ENCODE results near the gene TRPM5. TPM values are rescaled to one million over a fixed set of nuclear protein-coding genes. Genes with fewer than 3 reads are reported as not detected.

TRPM5 gene
- total and polyA plus RNA-seq, 2 experiments from 2014 or later: not detected

DNA sequence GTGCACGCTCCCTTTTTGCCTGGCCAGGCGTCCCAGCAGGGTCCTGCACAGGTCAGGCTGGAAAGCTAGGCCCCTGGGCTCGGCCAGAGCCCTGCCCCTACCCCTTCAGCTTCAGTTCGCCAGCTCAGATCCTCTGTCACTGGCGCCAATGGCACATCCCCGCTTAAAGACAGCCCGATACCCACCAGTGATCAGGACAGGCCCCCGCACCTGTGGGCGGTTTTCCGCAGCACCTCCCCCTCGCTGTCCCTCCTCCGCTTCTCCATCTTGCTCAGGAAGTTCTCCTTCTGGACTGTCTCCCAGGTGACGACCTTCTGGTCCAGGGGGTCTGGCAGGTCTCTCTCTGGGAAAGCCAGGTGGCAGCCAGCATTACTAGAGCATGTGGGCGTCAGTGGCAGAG lies 37.9 kb downstream of the TRPM5 start:
- peaks cover 9% of the 10 kb centered on the region; the same call in 2 of the 3 replicates for H3K36me3 Mint-ChIP-seq (ENCODE audit: low read depth)
- H3K4me1 Mint-ChIP-seq: peaks cover 1% of the 10 kb centered on the region; the same call in 1 of the 3 replicates
- ATAC-seq (no peak), DNase-seq (ENCODE audit: low spot score) (no peak)
- H3K27ac ChIP-seq (ENCODE audit: low read depth): no peak overlapping the region
- H3K4me3 ChIP-seq: no peak overlapping the region
- H3K36me3 ChIP-seq (ENCODE audit: insufficient read depth): no peaks in the 10 kb centered on the region
- no peaks in the 10 kb centered on the region for H3F3A ChIP-seq (replicated peaks; ENCODE audit: low read depth)
- peaks cover 10% of the 10 kb centered on the region for H3K27me3 Mint-ChIP-seq (ENCODE audit: insufficient read depth, low read depth, poor library complexity)
- H3K27ac Mint-ChIP-seq: no peak overlapping the region
- H4K20me1 ChIP-seq (replicated peaks; ENCODE audit: insufficient read depth): no peaks in the 10 kb centered on the region
- peaks cover 4% of the 10 kb centered on the region; the same call in 1 of the 2 replicates for H3K4me1 ChIP-seq (ENCODE audit: insufficient read depth)
- no peak overlapping the region for H2AFZ ChIP-seq
- H3K27me3 ChIP-seq (ENCODE audit: insufficient read depth): no peaks in the 10 kb centered on the region
- no peaks in the 10 kb centered on the region for H3K9me2 ChIP-seq (ENCODE audit: insufficient read depth)
- H3K79me2 ChIP-seq (replicated peaks; ENCODE audit: insufficient read depth): peaks cover 5% of the 10 kb centered on the region
- no peak for TF ChIP-seq NANOG (IDR thresholded peaks at IDR 0.05; ENCODE audit: borderline replicate concordance)
- no peak for TF ChIP-seq EZH2phosphoT487 (IDR thresholded peaks at IDR 0.05; ENCODE audit: unreplicated experiment)
- TF ChIP-seq, protein P1, sequence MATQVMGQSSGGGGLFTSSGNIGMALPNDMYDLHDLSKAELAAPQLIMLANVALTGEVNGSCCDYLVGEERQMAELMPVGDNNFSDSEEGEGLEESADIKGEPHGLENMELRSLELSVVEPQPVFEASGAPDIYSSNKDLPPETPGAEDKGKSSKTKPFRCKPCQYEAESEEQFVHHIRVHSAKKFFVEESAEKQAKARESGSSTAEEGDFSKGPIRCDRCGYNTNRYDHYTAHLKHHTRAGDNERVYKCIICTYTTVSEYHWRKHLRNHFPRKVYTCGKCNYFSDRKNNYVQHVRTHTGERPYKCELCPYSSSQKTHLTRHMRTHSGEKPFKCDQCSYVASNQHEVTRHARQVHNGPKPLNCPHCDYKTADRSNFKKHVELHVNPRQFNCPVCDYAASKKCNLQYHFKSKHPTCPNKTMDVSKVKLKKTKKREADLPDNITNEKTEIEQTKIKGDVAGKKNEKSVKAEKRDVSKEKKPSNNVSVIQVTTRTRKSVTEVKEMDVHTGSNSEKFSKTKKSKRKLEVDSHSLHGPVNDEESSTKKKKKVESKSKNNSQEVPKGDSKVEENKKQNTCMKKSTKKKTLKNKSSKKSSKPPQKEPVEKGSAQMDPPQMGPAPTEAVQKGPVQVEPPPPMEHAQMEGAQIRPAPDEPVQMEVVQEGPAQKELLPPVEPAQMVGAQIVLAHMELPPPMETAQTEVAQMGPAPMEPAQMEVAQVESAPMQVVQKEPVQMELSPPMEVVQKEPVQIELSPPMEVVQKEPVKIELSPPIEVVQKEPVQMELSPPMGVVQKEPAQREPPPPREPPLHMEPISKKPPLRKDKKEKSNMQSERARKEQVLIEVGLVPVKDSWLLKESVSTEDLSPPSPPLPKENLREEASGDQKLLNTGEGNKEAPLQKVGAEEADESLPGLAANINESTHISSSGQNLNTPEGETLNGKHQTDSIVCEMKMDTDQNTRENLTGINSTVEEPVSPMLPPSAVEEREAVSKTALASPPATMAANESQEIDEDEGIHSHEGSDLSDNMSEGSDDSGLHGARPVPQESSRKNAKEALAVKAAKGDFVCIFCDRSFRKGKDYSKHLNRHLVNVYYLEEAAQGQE (IDR thresholded peaks at IDR 0.05; ENCODE audit: unreplicated experiment): no peak
- no peak for TF ChIP-seq CREB1 (CRISPR knock-in tag; IDR thresholded peaks at IDR 0.05; ENCODE audit: low read depth)
- TF ChIP-seq, protein P2, sequence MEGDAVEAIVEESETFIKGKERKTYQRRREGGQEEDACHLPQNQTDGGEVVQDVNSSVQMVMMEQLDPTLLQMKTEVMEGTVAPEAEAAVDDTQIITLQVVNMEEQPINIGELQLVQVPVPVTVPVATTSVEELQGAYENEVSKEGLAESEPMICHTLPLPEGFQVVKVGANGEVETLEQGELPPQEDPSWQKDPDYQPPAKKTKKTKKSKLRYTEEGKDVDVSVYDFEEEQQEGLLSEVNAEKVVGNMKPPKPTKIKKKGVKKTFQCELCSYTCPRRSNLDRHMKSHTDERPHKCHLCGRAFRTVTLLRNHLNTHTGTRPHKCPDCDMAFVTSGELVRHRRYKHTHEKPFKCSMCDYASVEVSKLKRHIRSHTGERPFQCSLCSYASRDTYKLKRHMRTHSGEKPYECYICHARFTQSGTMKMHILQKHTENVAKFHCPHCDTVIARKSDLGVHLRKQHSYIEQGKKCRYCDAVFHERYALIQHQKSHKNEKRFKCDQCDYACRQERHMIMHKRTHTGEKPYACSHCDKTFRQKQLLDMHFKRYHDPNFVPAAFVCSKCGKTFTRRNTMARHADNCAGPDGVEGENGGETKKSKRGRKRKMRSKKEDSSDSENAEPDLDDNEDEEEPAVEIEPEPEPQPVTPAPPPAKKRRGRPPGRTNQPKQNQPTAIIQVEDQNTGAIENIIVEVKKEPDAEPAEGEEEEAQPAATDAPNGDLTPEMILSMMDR (conservative IDR thresholded peaks at IDR 0.05; ENCODE audit: low read depth in 2 of 2): no peak
- TF ChIP-seq EZH2 (IDR thresholded peaks at IDR 0.05; ENCODE audit: low read depth, unreplicated experiment): no peak
- TF ChIP-seq ZNF331 (CRISPR knock-in tag; IDR thresholded peaks at IDR 0.05; ENCODE audit: low read depth): no peak
- TF ChIP-seq JUNB (IDR thresholded peaks at IDR 0.05; ENCODE audit: unreplicated experiment): no peak
- TF ChIP-seq, protein P3, sequence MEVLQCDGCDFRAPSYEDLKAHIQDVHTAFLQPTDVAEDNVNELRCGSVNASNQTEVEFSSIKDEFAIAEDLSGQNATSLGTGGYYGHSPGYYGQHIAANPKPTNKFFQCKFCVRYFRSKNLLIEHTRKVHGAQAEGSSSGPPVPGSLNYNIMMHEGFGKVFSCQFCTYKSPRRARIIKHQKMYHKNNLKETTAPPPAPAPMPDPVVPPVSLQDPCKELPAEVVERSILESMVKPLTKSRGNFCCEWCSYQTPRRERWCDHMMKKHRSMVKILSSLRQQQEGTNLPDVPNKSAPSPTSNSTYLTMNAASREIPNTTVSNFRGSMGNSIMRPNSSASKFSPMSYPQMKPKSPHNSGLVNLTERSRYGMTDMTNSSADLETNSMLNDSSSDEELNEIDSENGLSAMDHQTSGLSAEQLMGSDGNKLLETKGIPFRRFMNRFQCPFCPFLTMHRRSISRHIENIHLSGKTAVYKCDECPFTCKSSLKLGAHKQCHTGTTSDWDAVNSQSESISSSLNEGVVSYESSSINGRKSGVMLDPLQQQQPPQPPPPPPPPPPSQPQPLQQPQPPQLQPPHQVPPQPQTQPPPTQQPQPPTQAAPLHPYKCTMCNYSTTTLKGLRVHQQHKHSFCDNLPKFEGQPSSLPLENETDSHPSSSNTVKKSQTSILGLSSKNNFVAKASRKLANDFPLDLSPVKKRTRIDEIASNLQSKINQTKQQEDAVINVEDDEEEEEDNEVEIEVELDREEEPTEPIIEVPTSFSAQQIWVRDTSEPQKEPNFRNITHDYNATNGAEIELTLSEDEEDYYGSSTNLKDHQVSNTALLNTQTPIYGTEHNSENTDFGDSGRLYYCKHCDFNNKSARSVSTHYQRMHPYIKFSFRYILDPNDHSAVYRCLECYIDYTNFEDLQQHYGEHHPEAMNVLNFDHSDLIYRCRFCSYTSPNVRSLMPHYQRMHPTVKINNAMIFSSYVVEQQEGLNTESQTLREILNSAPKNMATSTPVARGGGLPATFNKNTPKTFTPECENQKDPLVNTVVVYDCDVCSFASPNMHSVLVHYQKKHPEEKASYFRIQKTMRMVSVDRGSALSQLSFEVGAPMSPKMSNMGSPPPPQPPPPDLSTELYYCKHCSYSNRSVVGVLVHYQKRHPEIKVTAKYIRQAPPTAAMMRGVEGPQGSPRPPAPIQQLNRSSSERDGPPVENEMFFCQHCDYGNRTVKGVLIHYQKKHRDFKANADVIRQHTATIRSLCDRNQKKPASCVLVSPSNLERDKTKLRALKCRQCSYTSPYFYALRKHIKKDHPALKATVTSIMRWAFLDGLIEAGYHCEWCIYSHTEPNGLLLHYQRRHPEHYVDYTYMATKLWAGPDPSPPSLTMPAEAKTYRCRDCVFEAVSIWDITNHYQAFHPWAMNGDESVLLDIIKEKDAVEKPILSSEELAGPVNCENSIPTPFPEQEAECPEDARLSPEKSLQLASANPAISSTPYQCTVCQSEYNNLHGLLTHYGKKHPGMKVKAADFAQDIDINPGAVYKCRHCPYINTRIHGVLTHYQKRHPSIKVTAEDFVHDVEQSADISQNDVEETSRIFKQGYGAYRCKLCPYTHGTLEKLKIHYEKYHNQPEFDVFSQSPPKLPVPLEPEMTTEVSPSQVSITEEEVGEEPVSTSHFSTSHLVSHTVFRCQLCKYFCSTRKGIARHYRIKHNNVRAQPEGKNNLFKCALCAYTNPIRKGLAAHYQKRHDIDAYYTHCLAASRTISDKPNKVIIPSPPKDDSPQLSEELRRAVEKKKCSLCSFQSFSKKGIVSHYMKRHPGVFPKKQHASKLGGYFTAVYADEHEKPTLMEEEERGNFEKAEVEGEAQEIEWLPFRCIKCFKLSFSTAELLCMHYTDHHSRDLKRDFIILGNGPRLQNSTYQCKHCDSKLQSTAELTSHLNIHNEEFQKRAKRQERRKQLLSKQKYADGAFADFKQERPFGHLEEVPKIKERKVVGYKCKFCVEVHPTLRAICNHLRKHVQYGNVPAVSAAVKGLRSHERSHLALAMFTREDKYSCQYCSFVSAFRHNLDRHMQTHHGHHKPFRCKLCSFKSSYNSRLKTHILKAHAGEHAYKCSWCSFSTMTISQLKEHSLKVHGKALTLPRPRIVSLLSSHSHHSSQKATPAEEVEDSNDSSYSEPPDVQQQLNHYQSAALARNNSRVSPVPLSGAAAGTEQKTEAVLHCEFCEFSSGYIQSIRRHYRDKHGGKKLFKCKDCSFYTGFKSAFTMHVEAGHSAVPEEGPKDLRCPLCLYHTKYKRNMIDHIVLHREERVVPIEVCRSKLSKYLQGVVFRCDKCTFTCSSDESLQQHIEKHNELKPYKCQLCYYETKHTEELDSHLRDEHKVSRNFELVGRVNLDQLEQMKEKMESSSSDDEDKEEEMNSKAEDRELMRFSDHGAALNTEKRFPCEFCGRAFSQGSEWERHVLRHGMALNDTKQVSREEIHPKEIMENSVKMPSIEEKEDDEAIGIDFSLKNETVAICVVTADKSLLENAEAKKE (CRISPR knock-in tag; IDR thresholded peaks at IDR 0.05): no peak
- no peak for TF ChIP-seq ZNF114 (CRISPR knock-in tag; IDR thresholded peaks at IDR 0.05)
- no peak for TF ChIP-seq STAT1 (IDR thresholded peaks at IDR 0.05; ENCODE audit: unreplicated experiment)
- TF ChIP-seq, protein P4, sequence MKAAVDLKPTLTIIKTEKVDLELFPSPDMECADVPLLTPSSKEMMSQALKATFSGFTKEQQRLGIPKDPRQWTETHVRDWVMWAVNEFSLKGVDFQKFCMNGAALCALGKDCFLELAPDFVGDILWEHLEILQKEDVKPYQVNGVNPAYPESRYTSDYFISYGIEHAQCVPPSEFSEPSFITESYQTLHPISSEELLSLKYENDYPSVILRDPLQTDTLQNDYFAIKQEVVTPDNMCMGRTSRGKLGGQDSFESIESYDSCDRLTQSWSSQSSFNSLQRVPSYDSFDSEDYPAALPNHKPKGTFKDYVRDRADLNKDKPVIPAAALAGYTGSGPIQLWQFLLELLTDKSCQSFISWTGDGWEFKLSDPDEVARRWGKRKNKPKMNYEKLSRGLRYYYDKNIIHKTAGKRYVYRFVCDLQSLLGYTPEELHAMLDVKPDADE (IDR thresholded peaks at IDR 0.05): no peak
- TF ChIP-seq POLR2AphosphoS5 (IDR thresholded peaks at IDR 0.05; ENCODE audit: low read depth): no peak
- H3K9me3 Mint-ChIP-seq: no peaks in the 10 kb centered on the region
- H3K4me3 Mint-ChIP-seq: no peak overlapping the region
- H3K4me2 ChIP-seq: no peak overlapping the region

Data from GM23338 (cell line).